HS-27A (cell line): ENCODE measurements around the gene OSBPL8.

Experiments used
- DNase-seq: peaks from one replicate; pipeline ENCODE4 v3.0.0-alpha.2; 2012; ENCODE audit warnings: low read depth, missing footprints

Gene OSBPL8

GRCh38 chr12:76555231-76555767, 4.3 kb downstream of the OSBPL8 start:
- no peak for DNase-seq

GRCh38 chr12:76554405-76555230, 5.0 kb downstream of the OSBPL8 start:
- DNase-seq, result no peak

GRCh38 chr12:76552343-76552938, 7.1 kb downstream of the OSBPL8 start:
- DNase-seq, result no peak

- no peak for DNase-seq
Measured at GRCh38 chr12:76551482-76551888, 8.1 kb downstream of the OSBPL8 start.

- DNase-seq, result no peak
Measured at GRCh38 chr12:76549131-76549530, 10.4 kb downstream of the OSBPL8 start.

GRCh38 chr12:76548222-76548837, 11.2 kb downstream of the OSBPL8 start:
- no peak for DNase-seq

GRCh38 chr12:76547526-76547925, 12.0 kb downstream of the OSBPL8 start:
- no peak for DNase-seq

- no peak for DNase-seq
Measured at GRCh38 chr12:76546889-76547288, 12.7 kb downstream of the OSBPL8 start.

- DNase-seq, result no peak
Measured at GRCh38 chr12:76545486-76545885, 14.1 kb downstream of the OSBPL8 start.

- no peak for DNase-seq
Measured at GRCh38 chr12:76544601-76545261, 14.8 kb downstream of the OSBPL8 start.

GRCh38 chr12:76543813-76544347, 15.7 kb downstream of the OSBPL8 start:
- DNase-seq, result no peak

- DNase-seq, result no peak
Measured at GRCh38 chr12:76542908-76543307, 16.7 kb downstream of the OSBPL8 start.

GRCh38 chr12:76539727-76540126, 19.8 kb downstream of the OSBPL8 start:
- no peak for DNase-seq

GRCh38 chr12:76537923-76538322, 21.6 kb downstream of the OSBPL8 start:
- no peak for DNase-seq

- no peak for DNase-seq
Measured at GRCh38 chr12:76536546-76536945, 23.0 kb downstream of the OSBPL8 start.

GRCh38 chr12:76535170-76535569, 24.4 kb downstream of the OSBPL8 start:
- no peak for DNase-seq

- DNase-seq, result no peak
Measured at GRCh38 chr12:76533331-76533730, 26.2 kb downstream of the OSBPL8 start.

- no peak for DNase-seq
Measured at GRCh38 chr12:76532520-76532919, 27.1 kb downstream of the OSBPL8 start.

- DNase-seq, result no peak
Measured at GRCh38 chr12:76531056-76531455, 28.5 kb downstream of the OSBPL8 start.

- no peak for DNase-seq
Measured at GRCh38 chr12:76530516-76530915, 29.1 kb downstream of the OSBPL8 start.

- DNase-seq, result no peak
Measured at GRCh38 chr12:76529226-76529918, 30.2 kb downstream of the OSBPL8 start.

GRCh38 chr12:76523408-76523807, 36.2 kb downstream of the OSBPL8 start:
- no peak for DNase-seq
